ENCODE measurements around the gene NCBP1. TPM values are rescaled to one million over a fixed set of nuclear protein-coding genes. Genes with fewer than 3 reads are reported as not detected.

NCBP1 gene
- total and polyA plus RNA-seq, 9 of the 15 experiments (the other 6 are each of a cell fraction or from before 2014, with no cell fraction given) = 29.4 to 69.7 (median 57.5) TPM

- Histone ChIP-seq H3K9me1 (ENCODE audit: control insufficient read depth, insufficient read depth, low read length) (no peaks in the 10 kb centered on the region), H3K27ac (ENCODE audit: extremely low read depth, low read depth, low read length) (no peak overlapping the region), H2AFZ (ENCODE audit: low read depth, low read length) (no peak overlapping the region), H3K9ac (ENCODE audit: insufficient read depth in 1 of 2, low read depth in 2 of 2, low read length in 2 of 2) (no peak overlapping the region; a peak in 1 of 4 replicates), H3K4me1 (replicated peaks in 1 of 2; ENCODE audit: control insufficient read depth in 2 of 2, insufficient read depth in 2 of 2, low read length in 2 of 2) (peaks cover 4 to 8% of the 10 kb centered on the region in 2 experiments; a peak in 3 of 5 replicates), H3K79me2 (ENCODE audit: control insufficient read depth, insufficient read depth, low read length) (peaks cover 53% of the 10 kb centered on the region), H3K4me3 (no peak overlapping the region), H3K4me2 (ENCODE audit: insufficient read depth, low read length) (no peak overlapping the region), H3K9me3 (replicated peaks; ENCODE audit: control insufficient read depth, insufficient read depth, low read depth, low read length) (no peaks in the 10 kb centered on the region), H3K27me3 (ENCODE audit: control insufficient read depth in 2 of 2, insufficient read depth in 2 of 2, low read length in 2 of 2) (no peaks in the 10 kb centered on the region), H3K36me3 (ENCODE audit: control insufficient read depth, insufficient read depth, low read length) (peaks cover 43% of the 10 kb centered on the region), H4K20me1 (replicated peaks; ENCODE audit: control insufficient read depth, insufficient read depth, low read length) (no peaks in the 10 kb centered on the region)
- ATAC-seq (no peak), DNase-seq (ENCODE audit: extremely low read depth in 1 of 4, low spot score in 3 of 4) (no peak), FAIRE-seq (no peak)
- BruUV-seq (replicated peaks) = no TSS peak
- TF ChIP-seq ZNF165 (CRISPR knock-in tag; IDR thresholded peaks at IDR 0.05; ENCODE audit: borderline replicate concordance) (no peak), CREBBP (IDR thresholded peaks at IDR 0.05; ENCODE audit: low read depth, low read length) (no peak), GABPB2 (CRISPR knock-in tag; conservative IDR thresholded peaks at IDR 0.05) (no peak), ZNF79 (CRISPR knock-in tag; IDR thresholded peaks at IDR 0.05; ENCODE audit: low read depth) (no peak), CREM (IDR thresholded peaks at IDR 0.05; ENCODE audit: low read depth) (no peak)
- intact Hi-C loops (cut with micrococcal nuclease) = no loop called here
- CTCF ChIA-PET (ENCODE audit: low intra/inter-chr PET ratio) = no interaction called here
- WGBS (ENCODE audit: insufficient coverage, low coverage, missing lambda C conversion rate) = 95% methylated on average over 3 of the region's 3 CpGs
- in situ Hi-C loops (cut with MboI) = no loop called here
- POLR2A ChIA-PET = interaction anchor here (1.4 kb wide), 1 partner anchor 13 kb away, joined by 3 read pairs; no protein-coding TSS in a partner anchor
Measured at GRCh38 chr9:97628668-97629067, 5.0 kb upstream of the NCBP1 start.

DNA sequence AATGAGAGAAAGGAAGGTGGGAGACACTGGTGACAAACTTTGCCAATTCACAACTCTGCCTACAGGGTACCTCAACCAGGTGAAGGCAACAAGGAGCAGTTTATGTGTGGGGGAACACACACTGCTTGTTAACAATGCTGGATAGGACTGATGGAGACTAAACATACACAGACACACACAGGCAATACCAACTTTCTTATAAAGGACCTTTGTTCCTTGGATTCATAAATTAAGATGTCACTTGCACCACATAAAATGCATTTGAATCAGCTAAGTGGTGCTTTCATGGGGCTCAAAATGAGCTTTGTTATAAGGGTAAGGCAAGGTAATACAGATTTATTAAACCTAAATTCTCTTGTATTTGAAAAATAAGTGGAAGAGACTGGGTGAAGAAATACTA, 4.5 kb upstream of the NCBP1 start:
- H3K27me3 ChIP-seq (ENCODE audit: control insufficient read depth in 2 of 2, insufficient read depth in 2 of 2, low read length in 2 of 2) = no peaks in the 10 kb centered on the region
- ChIA-PET POLR2A (interaction anchor here (1.4 kb wide), 1 partner anchor 13 kb away, joined by 3 read pairs; no protein-coding TSS in a partner anchor), CTCF (ENCODE audit: low intra/inter-chr PET ratio) (no interaction called here)
- H3K4me2 ChIP-seq (ENCODE audit: insufficient read depth, low read length) = no peak overlapping the region
- no peak for FAIRE-seq
- peaks cover 58% of the 10 kb centered on the region for H3K79me2 ChIP-seq (ENCODE audit: control insufficient read depth, insufficient read depth, low read length)
- no peak overlapping the region for H2AFZ ChIP-seq (ENCODE audit: low read depth, low read length)
- H3K36me3 ChIP-seq (ENCODE audit: control insufficient read depth, insufficient read depth, low read length) = peaks cover 38% of the 10 kb centered on the region
- ATAC-seq = no peak
- no peak for DNase-seq (ENCODE audit: extremely low read depth in 1 of 4, low spot score in 3 of 4)
- no peak overlapping the region for H3K4me3 ChIP-seq
- H3K9me1 ChIP-seq (ENCODE audit: control insufficient read depth, insufficient read depth, low read length) = no peaks in the 10 kb centered on the region
- H3K9me3 ChIP-seq (replicated peaks; ENCODE audit: control insufficient read depth, insufficient read depth, low read depth, low read length) = no peaks in the 10 kb centered on the region
- intact Hi-C loops (cut with micrococcal nuclease) (no loop called here), in situ Hi-C loops (cut with MboI) (no loop called here)
- BruUV-seq (replicated peaks) = no TSS peak
- H3K4me1 ChIP-seq (replicated peaks in 1 of 2; ENCODE audit: control insufficient read depth in 2 of 2, insufficient read depth in 2 of 2, low read length in 2 of 2) = peaks cover 4 to 8% of the 10 kb centered on the region in 2 experiments; a peak in 3 of 5 replicates
- no peak overlapping the region for H3K27ac ChIP-seq (ENCODE audit: extremely low read depth, low read depth, low read length)
- no peaks in the 10 kb centered on the region for H4K20me1 ChIP-seq (replicated peaks; ENCODE audit: control insufficient read depth, insufficient read depth, low read length)
- no peak overlapping the region for H3K9ac ChIP-seq (ENCODE audit: insufficient read depth in 1 of 2, low read depth in 2 of 2, low read length in 2 of 2)
- TF ChIP-seq, protein P1, sequence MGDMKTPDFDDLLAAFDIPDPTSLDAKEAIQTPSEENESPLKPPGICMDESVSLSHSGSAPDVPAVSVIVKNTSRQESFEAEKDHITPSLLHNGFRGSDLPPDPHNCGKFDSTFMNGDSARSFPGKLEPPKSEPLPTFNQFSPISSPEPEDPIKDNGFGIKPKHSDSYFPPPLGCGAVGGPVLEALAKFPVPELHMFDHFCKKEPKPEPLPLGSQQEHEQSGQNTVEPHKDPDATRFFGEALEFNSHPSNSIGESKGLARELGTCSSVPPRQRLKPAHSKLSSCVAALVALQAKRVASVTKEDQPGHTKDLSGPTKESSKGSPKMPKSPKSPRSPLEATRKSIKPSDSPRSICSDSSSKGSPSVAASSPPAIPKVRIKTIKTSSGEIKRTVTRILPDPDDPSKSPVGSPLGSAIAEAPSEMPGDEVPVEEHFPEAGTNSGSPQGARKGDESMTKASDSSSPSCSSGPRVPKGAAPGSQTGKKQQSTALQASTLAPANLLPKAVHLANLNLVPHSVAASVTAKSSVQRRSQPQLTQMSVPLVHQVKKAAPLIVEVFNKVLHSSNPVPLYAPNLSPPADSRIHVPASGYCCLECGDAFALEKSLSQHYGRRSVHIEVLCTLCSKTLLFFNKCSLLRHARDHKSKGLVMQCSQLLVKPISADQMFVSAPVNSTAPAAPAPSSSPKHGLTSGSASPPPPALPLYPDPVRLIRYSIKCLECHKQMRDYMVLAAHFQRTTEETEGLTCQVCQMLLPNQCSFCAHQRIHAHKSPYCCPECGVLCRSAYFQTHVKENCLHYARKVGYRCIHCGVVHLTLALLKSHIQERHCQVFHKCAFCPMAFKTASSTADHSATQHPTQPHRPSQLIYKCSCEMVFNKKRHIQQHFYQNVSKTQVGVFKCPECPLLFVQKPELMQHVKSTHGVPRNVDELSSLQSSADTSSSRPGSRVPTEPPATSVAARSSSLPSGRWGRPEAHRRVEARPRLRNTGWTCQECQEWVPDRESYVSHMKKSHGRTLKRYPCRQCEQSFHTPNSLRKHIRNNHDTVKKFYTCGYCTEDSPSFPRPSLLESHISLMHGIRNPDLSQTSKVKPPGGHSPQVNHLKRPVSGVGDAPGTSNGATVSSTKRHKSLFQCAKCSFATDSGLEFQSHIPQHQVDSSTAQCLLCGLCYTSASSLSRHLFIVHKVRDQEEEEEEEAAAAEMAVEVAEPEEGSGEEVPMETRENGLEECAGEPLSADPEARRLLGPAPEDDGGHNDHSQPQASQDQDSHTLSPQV (IDR thresholded peaks at IDR 0.05) = no peak
- no peak for TF ChIP-seq MTF1 (CRISPR knock-in tag; IDR thresholded peaks at IDR 0.05; ENCODE audit: borderline replicate concordance)
- TF ChIP-seq, protein P2, sequence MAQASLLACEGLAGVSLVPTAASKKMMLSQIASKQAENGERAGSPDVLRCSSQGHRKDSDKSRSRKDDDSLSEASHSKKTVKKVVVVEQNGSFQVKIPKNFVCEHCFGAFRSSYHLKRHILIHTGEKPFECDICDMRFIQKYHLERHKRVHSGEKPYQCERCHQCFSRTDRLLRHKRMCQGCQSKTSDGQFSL (CRISPR knock-in tag; IDR thresholded peaks at IDR 0.05) = no peak
- TF ChIP-seq, protein P2 (tag; IDR thresholded peaks at IDR 0.05) = no peak
- no peak for TF ChIP-seq ATF2 (CRISPR knock-in tag; IDR thresholded peaks at IDR 0.05)
- no peak for TF ChIP-seq BHLHE40 (IDR thresholded peaks at IDR 0.05; ENCODE audit: low read length)
